Measurements from ENCODE around the gene LUZP2.

LUZP2 gene

GRCh38 chr11:24560324-24560723 lies 63.5 kb downstream of the LUZP2 start:
- Histone ChIP-seq H3K4me1 (ENCODE audit: control insufficient read depth, insufficient read depth, low read length) (peaks cover 7% of the 10 kb centered on the region), H3K36me3 (ENCODE audit: control insufficient read depth, insufficient read depth, low read length) (no peaks in the 10 kb centered on the region), H3K9ac (ENCODE audit: low read depth, low read length) (no peak overlapping the region), H3K9me3 (ENCODE audit: control insufficient read depth, insufficient read depth, low read length) (no peaks in the 10 kb centered on the region), H3K27me3 (ENCODE audit: control insufficient read depth, insufficient read depth, low read length) (no peaks in the 10 kb centered on the region), H3K4me3 (ENCODE audit: low read depth, low read length) (no peak overlapping the region), H3K27ac (ENCODE audit: low read depth, low read length) (no peak overlapping the region)

GRCh38 chr11:24567380-24567779 lies 70.5 kb downstream of the LUZP2 start:
- Histone ChIP-seq H3K36me3 (ENCODE audit: control insufficient read depth, insufficient read depth, low read length) (no peaks in the 10 kb centered on the region), H3K9ac (ENCODE audit: low read depth, low read length) (no peak overlapping the region), H3K4me3 (ENCODE audit: low read depth, low read length) (no peak overlapping the region), H3K9me3 (ENCODE audit: control insufficient read depth, insufficient read depth, low read length) (no peaks in the 10 kb centered on the region), H3K4me1 (ENCODE audit: control insufficient read depth, insufficient read depth, low read length) (no peaks in the 10 kb centered on the region), H3K27me3 (ENCODE audit: control insufficient read depth, insufficient read depth, low read length) (no peaks in the 10 kb centered on the region), H3K27ac (ENCODE audit: low read depth, low read length) (no peak overlapping the region)

- Histone ChIP-seq H3K27me3 (ENCODE audit: control insufficient read depth, insufficient read depth, low read length) (no peaks in the 10 kb centered on the region), H3K4me3 (ENCODE audit: low read depth, low read length) (no peak overlapping the region), H3K36me3 (ENCODE audit: control insufficient read depth, insufficient read depth, low read length) (no peaks in the 10 kb centered on the region), H3K9me3 (ENCODE audit: control insufficient read depth, insufficient read depth, low read length) (no peaks in the 10 kb centered on the region), H3K27ac (ENCODE audit: low read depth, low read length) (no peak overlapping the region), H3K9ac (ENCODE audit: low read depth, low read length) (no peak overlapping the region), H3K4me1 (ENCODE audit: control insufficient read depth, insufficient read depth, low read length) (no peaks in the 10 kb centered on the region)
These were observed 75.5 kb downstream of the LUZP2 start for GRCh38 chr11:24572376-24572775.

- no peaks in the 10 kb centered on the region for H3K36me3 ChIP-seq (ENCODE audit: control insufficient read depth, insufficient read depth, low read length)
- no peaks in the 10 kb centered on the region for H3K27me3 ChIP-seq (ENCODE audit: control insufficient read depth, insufficient read depth, low read length)
- H3K4me3 ChIP-seq (ENCODE audit: low read depth, low read length) = no peak overlapping the region
- H3K4me1 ChIP-seq (ENCODE audit: control insufficient read depth, insufficient read depth, low read length) = no peaks in the 10 kb centered on the region
- H3K9ac ChIP-seq (ENCODE audit: low read depth, low read length) = no peak overlapping the region
- no peaks in the 10 kb centered on the region for H3K9me3 ChIP-seq (ENCODE audit: control insufficient read depth, insufficient read depth, low read length)
- H3K27ac ChIP-seq (ENCODE audit: low read depth, low read length) = no peak overlapping the region
These were observed 77.6 kb downstream of the LUZP2 start for GRCh38 chr11:24574461-24574860.

GRCh38 chr11:24575392-24575791 lies 78.5 kb downstream of the LUZP2 start:
- Histone ChIP-seq H3K9me3 (ENCODE audit: control insufficient read depth, insufficient read depth, low read length) (no peaks in the 10 kb centered on the region), H3K27me3 (ENCODE audit: control insufficient read depth, insufficient read depth, low read length) (no peaks in the 10 kb centered on the region), H3K4me3 (ENCODE audit: low read depth, low read length) (no peak overlapping the region), H3K4me1 (ENCODE audit: control insufficient read depth, insufficient read depth, low read length) (no peaks in the 10 kb centered on the region), H3K27ac (ENCODE audit: low read depth, low read length) (no peak overlapping the region), H3K9ac (ENCODE audit: low read depth, low read length) (no peak overlapping the region), H3K36me3 (ENCODE audit: control insufficient read depth, insufficient read depth, low read length) (no peaks in the 10 kb centered on the region)

- no peak overlapping the region for H3K4me3 ChIP-seq (ENCODE audit: low read depth, low read length)
- H3K9ac ChIP-seq (ENCODE audit: low read depth, low read length) = no peak overlapping the region
- H3K9me3 ChIP-seq (ENCODE audit: control insufficient read depth, insufficient read depth, low read length) = no peaks in the 10 kb centered on the region
- no peaks in the 10 kb centered on the region for H3K36me3 ChIP-seq (ENCODE audit: control insufficient read depth, insufficient read depth, low read length)
- no peaks in the 10 kb centered on the region for H3K4me1 ChIP-seq (ENCODE audit: control insufficient read depth, insufficient read depth, low read length)
- no peaks in the 10 kb centered on the region for H3K27me3 ChIP-seq (ENCODE audit: control insufficient read depth, insufficient read depth, low read length)
- no peak overlapping the region for H3K27ac ChIP-seq (ENCODE audit: low read depth, low read length)
These were observed 88.3 kb downstream of the LUZP2 start for GRCh38 chr11:24585192-24585591.

- no peak overlapping the region for H3K4me3 ChIP-seq (ENCODE audit: low read depth, low read length)
- H3K27me3 ChIP-seq (ENCODE audit: control insufficient read depth, insufficient read depth, low read length) = no peaks in the 10 kb centered on the region
- H3K9ac ChIP-seq (ENCODE audit: low read depth, low read length) = no peak overlapping the region
- H3K9me3 ChIP-seq (ENCODE audit: control insufficient read depth, insufficient read depth, low read length) = no peaks in the 10 kb centered on the region
- H3K4me1 ChIP-seq (ENCODE audit: control insufficient read depth, insufficient read depth, low read length) = no peaks in the 10 kb centered on the region
- H3K36me3 ChIP-seq (ENCODE audit: control insufficient read depth, insufficient read depth, low read length) = no peaks in the 10 kb centered on the region
- no peak overlapping the region for H3K27ac ChIP-seq (ENCODE audit: low read depth, low read length)
These were observed 90.8 kb downstream of the LUZP2 start for GRCh38 chr11:24587635-24588034.

- no peak overlapping the region for H3K4me3 ChIP-seq (ENCODE audit: low read depth, low read length)
- H3K9ac ChIP-seq (ENCODE audit: low read depth, low read length) = no peak overlapping the region
- H3K27ac ChIP-seq (ENCODE audit: low read depth, low read length) = no peak overlapping the region
- no peaks in the 10 kb centered on the region for H3K4me1 ChIP-seq (ENCODE audit: control insufficient read depth, insufficient read depth, low read length)
- no peaks in the 10 kb centered on the region for H3K36me3 ChIP-seq (ENCODE audit: control insufficient read depth, insufficient read depth, low read length)
- H3K9me3 ChIP-seq (ENCODE audit: control insufficient read depth, insufficient read depth, low read length) = no peaks in the 10 kb centered on the region
- no peaks in the 10 kb centered on the region for H3K27me3 ChIP-seq (ENCODE audit: control insufficient read depth, insufficient read depth, low read length)
These were observed 91.2 kb downstream of the LUZP2 start for GRCh38 chr11:24588081-24588480.

- no peak overlapping the region for H3K4me3 ChIP-seq (ENCODE audit: low read depth, low read length)
- no peaks in the 10 kb centered on the region for H3K27me3 ChIP-seq (ENCODE audit: control insufficient read depth, insufficient read depth, low read length)
- no peaks in the 10 kb centered on the region for H3K9me3 ChIP-seq (ENCODE audit: control insufficient read depth, insufficient read depth, low read length)
- no peak overlapping the region for H3K27ac ChIP-seq (ENCODE audit: low read depth, low read length)
- H3K36me3 ChIP-seq (ENCODE audit: control insufficient read depth, insufficient read depth, low read length) = no peaks in the 10 kb centered on the region
- H3K4me1 ChIP-seq (ENCODE audit: control insufficient read depth, insufficient read depth, low read length) = no peaks in the 10 kb centered on the region
- no peak overlapping the region for H3K9ac ChIP-seq (ENCODE audit: low read depth, low read length)
These were observed 92.2 kb downstream of the LUZP2 start for GRCh38 chr11:24589064-24589463.

- Histone ChIP-seq H3K27me3 (ENCODE audit: control insufficient read depth, insufficient read depth, low read length) (no peaks in the 10 kb centered on the region), H3K27ac (ENCODE audit: low read depth, low read length) (no peak overlapping the region), H3K4me1 (ENCODE audit: control insufficient read depth, insufficient read depth, low read length) (no peaks in the 10 kb centered on the region), H3K4me3 (ENCODE audit: low read depth, low read length) (no peak overlapping the region), H3K36me3 (ENCODE audit: control insufficient read depth, insufficient read depth, low read length) (no peaks in the 10 kb centered on the region), H3K9me3 (ENCODE audit: control insufficient read depth, insufficient read depth, low read length) (no peaks in the 10 kb centered on the region), H3K9ac (ENCODE audit: low read depth, low read length) (no peak overlapping the region)
These were observed 94.4 kb downstream of the LUZP2 start for GRCh38 chr11:24591283-24591682.

GRCh38 chr11:24592360-24592759 lies 95.5 kb downstream of the LUZP2 start:
- Histone ChIP-seq H3K4me3 (ENCODE audit: low read depth, low read length) (no peak overlapping the region), H3K36me3 (ENCODE audit: control insufficient read depth, insufficient read depth, low read length) (no peaks in the 10 kb centered on the region), H3K4me1 (ENCODE audit: control insufficient read depth, insufficient read depth, low read length) (no peaks in the 10 kb centered on the region), H3K9ac (ENCODE audit: low read depth, low read length) (no peak overlapping the region), H3K27me3 (ENCODE audit: control insufficient read depth, insufficient read depth, low read length) (no peaks in the 10 kb centered on the region), H3K9me3 (ENCODE audit: control insufficient read depth, insufficient read depth, low read length) (no peaks in the 10 kb centered on the region), H3K27ac (ENCODE audit: low read depth, low read length) (no peak overlapping the region)

GRCh38 chr11:24593332-24593731 lies 96.5 kb downstream of the LUZP2 start:
- Histone ChIP-seq H3K36me3 (ENCODE audit: control insufficient read depth, insufficient read depth, low read length) (no peaks in the 10 kb centered on the region), H3K9me3 (ENCODE audit: control insufficient read depth, insufficient read depth, low read length) (no peaks in the 10 kb centered on the region), H3K9ac (ENCODE audit: low read depth, low read length) (no peak overlapping the region), H3K4me1 (ENCODE audit: control insufficient read depth, insufficient read depth, low read length) (no peaks in the 10 kb centered on the region), H3K27me3 (ENCODE audit: control insufficient read depth, insufficient read depth, low read length) (no peaks in the 10 kb centered on the region), H3K27ac (ENCODE audit: low read depth, low read length) (no peak overlapping the region), H3K4me3 (ENCODE audit: low read depth, low read length) (no peak overlapping the region)
